Activated naive CD4-positive, alpha-beta T cell treated with anti-CD3 and anti-CD28 coated beads, Interleukin-2, amount 50 U/mL, for 24 hours (primary cell): ENCODE results near the gene TMEM205.
"Not testable (repeated sequence)": the region's sequence is repeated elsewhere in the genome, so short reads cannot be mapped to it uniquely, and the experiment has no call there.

Source experiments
- H3K27ac Mint-ChIP-seq: one replicate; pipeline ENCODE4 v1.8.0; 2021; ENCODE audit warnings: mild to moderate bottlenecking, mixed read lengths
- H3K27me3 Mint-ChIP-seq: one replicate; pipeline ENCODE4 v1.8.0; 2021; ENCODE audit warnings: mixed read lengths
- H3K36me3 Mint-ChIP-seq: one replicate; pipeline ENCODE4 v1.8.0; 2021; ENCODE audit warnings: mixed read lengths
- H3K4me1 Mint-ChIP-seq: one replicate; pipeline ENCODE4 v1.8.0; 2021; ENCODE audit warnings: mixed read lengths
- H3K4me3 Mint-ChIP-seq: one replicate; pipeline ENCODE4 v1.8.0; 2021; ENCODE audit warnings: mild to moderate bottlenecking, mixed read lengths
- H3K9me3 Mint-ChIP-seq: one replicate; pipeline ENCODE4 v1.8.0; 2021; ENCODE audit warnings: mixed read lengths

Gene TMEM205

DNA sequence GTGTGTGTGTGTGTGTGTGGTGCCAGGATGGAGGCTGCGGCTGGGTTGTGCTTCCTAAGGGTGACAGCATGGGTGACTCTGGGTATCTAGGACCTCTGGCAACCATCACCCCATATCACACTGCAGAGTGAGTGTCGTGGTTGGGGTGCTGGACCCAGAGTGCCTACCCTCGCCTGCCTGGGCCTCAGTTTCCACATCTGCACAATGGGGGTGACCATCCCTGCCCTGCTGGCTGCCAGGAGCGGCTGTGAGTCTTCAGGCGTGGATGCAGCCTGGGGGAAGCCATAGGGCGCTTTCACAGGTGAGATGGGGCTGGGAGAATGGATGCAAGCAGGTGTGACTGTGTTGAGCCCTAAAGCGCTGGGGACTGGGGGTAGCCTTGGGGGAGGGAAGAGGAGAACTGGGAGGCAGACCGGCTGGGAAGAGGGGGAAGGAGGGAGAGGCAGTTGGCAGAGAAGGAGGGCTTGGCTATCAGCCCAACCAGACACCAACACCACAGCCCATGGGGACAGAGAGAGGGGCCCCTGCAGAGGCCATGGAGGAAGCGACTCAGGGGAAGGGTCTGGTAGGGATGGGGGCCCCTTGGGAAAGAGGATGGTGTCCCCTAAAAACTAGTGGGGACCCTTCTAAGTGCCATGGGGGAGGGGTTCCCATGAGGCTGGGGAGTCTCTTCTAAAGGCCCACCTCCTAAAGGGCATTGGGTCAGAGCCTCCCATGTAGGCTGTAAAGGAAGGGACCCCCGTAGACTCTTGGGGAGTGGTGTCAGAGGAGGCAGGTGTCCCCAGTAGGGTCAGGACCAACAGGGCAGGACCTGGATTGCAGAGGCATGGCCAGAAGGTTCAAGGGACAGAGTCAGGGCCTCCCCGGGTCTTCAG lies 10.8 kb upstream of the TMEM205 start:
- no peaks in the 10 kb centered on the region for H3K27me3 Mint-ChIP-seq
- no peaks in the 10 kb centered on the region for H3K36me3 Mint-ChIP-seq
- peaks cover 10% of the 10 kb centered on the region for H3K4me1 Mint-ChIP-seq
- H3K9me3 Mint-ChIP-seq = no peaks in the 10 kb centered on the region
- no peak overlapping the region for H3K27ac Mint-ChIP-seq
- no peak overlapping the region for H3K4me3 Mint-ChIP-seq

DNA sequence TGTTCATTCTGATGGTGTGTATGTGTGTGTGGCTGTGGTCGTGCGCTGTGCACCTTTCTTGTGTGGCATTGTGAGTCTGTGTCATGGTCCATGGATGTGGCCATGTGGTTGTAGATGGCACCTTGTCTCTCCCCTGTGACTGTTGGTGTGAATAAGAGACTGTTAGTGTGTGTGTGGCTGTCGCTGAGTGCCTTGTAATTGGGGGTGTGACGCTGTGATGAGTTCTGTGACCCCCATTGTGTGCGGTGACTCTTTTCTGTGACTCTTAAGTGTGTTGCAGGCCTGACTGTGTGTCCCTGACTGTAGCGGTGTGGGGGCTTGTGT lies 10.0 kb upstream of the TMEM205 start:
- no peak overlapping the region for H3K27ac Mint-ChIP-seq
- H3K4me3 Mint-ChIP-seq = peak overlapping the region; percentile 77
- no peaks in the 10 kb centered on the region for H3K36me3 Mint-ChIP-seq
- H3K9me3 Mint-ChIP-seq = no peaks in the 10 kb centered on the region
- H3K27me3 Mint-ChIP-seq = no peaks in the 10 kb centered on the region
- H3K4me1 Mint-ChIP-seq = peaks cover 10% of the 10 kb centered on the region

DNA sequence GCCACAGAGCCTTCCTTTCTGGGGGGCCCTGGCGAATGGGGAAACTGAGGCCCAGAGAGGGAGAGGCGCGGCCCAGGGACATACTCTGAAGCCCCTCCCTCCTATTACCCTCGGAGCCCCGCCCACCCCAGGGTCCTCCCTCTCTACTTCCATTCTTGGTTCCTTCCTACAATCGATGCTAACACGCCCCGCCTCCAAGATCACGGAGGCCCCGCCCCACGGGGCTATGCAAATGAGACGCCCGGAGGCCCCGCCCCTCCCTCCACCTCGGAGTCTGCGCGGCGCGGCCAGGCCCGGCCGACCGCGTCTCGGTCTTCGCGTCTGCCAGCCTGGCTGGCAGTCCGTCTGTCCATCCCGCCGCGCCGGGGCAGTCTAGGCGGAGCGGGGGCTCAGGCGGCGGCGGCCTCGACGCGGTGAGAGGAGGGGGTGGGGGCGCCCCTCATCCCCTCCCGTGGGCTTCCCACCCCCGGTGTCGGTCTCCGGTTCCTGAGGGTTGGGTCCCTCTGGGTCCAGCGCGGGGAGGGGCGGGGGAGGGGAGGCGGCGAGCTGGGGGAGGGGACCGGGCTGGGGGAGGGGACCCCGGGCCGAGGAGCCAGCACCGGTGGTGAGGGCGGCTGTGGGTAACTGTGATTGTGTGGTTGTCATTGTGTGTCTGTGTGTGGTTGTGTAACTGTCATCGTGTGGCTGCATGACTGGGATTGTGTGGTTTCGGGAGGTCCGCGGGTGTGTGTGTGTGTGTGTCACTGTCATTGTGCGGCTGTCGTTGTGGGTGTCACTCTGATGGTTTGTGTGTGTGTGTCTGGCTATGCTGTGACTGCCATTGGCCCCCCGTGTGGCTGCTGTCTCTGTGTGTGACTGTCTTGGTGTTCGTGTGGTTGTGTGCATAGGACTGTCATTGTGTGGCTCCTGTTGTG lies 9.3 kb upstream of the TMEM205 start, which contains the start of gene PLPPR2:
PLPPR2 (plus strand) TSS at position 273 of the 914 bp plus-strand sequence. CDS start 2,242 bp downstream, outside the sequence.
- no peak within 1 kb of the TSS for H3K27ac Mint-ChIP-seq
- no peaks in the 10 kb centered on the region for H3K27me3 Mint-ChIP-seq
- no peaks in the 10 kb centered on the region for H3K36me3 Mint-ChIP-seq

DNA sequence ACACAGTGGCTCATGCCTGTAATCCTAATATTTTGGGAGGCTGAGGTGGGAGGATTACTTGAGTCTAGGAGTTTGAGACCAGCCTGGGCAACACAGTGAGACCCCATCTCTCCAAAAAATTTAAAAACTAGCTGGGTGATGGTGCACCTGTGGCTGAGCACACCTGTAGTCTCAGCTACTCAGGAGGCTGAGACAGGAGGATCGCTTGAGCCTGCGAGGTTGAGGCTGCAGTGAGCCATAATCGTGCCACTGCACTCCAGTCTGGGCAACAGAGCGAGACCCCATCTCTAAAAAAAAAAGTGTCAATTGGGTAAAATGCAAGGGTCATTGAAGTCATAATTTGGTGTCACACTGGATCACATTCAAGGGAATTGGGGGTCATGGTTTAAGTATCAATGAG lies 8.0 kb upstream of the TMEM205 start:
- not testable (repeated sequence) for H3K4me1 Mint-ChIP-seq, H3K4me3 Mint-ChIP-seq, H3K27ac Mint-ChIP-seq

More for the DNA sequence above, 9.3 kb upstream of the TMEM205 start, which contains the start of gene PLPPR2:
- Mint-ChIP-seq H3K4me3 (peak within 1 kb of the TSS; percentile 77), H3K9me3 (no peaks in the 10 kb centered on the region), H3K4me1 (peaks cover 10% of the 10 kb centered on the region)

DNA sequence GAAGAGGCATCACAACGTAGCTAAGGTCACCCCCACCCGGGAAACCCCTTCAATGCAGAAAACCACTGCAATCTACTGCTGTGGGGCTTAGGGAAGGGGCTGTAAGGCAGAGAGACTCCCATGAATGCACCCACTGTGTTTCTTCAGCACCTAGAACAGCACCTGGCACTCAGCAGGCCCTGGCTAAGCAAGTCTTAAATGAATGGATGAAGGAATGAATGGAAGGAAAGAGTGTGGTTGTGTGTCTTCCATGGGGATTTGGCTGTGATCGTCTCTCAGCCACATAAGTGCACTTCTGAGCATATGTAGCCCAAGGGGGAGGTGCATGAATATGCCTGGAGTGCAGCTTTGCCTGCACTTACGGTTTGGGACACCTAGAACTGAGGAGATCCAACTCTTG lies 3.1 kb upstream of the TMEM205 start:
- no peak overlapping the region for H3K27ac Mint-ChIP-seq
- no peaks in the 10 kb centered on the region for H3K27me3 Mint-ChIP-seq
- peaks cover 31% of the 10 kb centered on the region for H3K4me1 Mint-ChIP-seq
- no peaks in the 10 kb centered on the region for H3K9me3 Mint-ChIP-seq
- no peak overlapping the region for H3K4me3 Mint-ChIP-seq
- H3K36me3 Mint-ChIP-seq = peaks cover 2% of the 10 kb centered on the region

More for the DNA sequence above, 8.0 kb upstream of the TMEM205 start:
- not testable (repeated sequence) for H3K36me3 Mint-ChIP-seq, H3K9me3 Mint-ChIP-seq, H3K27me3 Mint-ChIP-seq

DNA sequence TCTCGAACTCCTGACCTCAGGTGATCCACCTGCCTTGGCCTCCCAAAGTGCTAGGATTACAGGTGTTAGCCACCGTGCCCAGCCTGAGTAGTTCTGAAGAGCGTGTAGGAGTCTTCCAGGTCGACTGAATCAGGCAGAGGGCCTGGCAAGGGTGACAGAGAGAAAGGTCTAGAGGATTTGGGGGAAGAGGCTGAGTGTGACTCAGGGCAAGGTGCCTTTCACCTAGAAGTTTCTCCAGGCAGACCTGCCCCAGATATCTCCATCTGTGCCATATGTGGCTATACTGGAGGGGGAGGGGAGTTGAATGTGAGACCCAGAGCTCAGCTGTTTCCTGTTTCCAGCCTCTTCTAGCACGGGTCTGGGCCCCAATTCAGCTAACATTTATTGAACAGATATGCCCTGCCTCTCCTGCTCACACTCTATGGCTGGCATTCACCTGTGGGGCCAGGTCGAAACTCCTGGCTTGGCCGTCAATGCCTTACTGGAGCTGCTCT lies 1.5 kb upstream of the TMEM205 start:
- H3K4me1 Mint-ChIP-seq = peaks cover 31% of the 10 kb centered on the region
- no peaks in the 10 kb centered on the region for H3K27me3 Mint-ChIP-seq
- H3K27ac Mint-ChIP-seq = peak overlapping the region; percentile 55
- peak overlapping the region; percentile 100 for H3K4me3 Mint-ChIP-seq
- peaks cover 2% of the 10 kb centered on the region for H3K36me3 Mint-ChIP-seq
- no peaks in the 10 kb centered on the region for H3K9me3 Mint-ChIP-seq

DNA sequence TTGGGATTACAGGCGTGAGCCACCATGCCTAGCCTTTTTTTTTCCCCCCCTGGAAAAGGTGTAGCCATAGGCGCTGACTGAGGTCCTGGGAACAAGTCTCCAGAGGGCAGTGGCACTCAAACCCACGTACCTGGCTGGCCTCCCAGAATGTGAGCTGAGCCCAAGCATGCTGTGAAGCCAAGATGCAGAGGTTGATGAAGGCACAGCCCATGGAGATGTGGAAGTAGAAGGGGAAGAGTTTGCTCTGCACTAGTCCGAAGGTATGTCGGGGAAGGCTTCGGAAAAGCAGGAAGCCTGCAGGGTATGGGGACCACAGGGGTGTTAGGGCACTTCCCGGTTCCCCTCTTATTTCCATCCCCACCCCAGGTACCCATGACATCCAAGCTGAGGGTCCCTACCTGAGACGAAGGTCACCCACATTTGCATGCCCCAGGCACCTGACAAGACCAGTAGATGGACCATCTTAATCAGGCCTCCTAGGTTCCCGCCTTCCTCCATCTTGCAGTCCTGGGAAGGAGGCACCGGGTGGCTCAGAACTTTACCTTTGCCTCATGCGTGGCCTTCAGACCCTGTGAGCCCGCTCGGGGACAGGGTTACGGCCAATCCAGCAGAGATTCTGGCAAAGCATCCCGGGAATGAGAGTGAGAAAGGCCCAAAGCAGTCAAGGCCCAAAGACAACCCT lies 805 bp downstream of the TMEM205 start:
- H3K27ac Mint-ChIP-seq = peak overlapping the region; percentile 99
- peak overlapping the region; percentile 100 for H3K4me3 Mint-ChIP-seq
- no peaks in the 10 kb centered on the region for H3K27me3 Mint-ChIP-seq
- peaks cover 31% of the 10 kb centered on the region for H3K4me1 Mint-ChIP-seq
- H3K9me3 Mint-ChIP-seq = no peaks in the 10 kb centered on the region
- peaks cover 2% of the 10 kb centered on the region for H3K36me3 Mint-ChIP-seq

DNA sequence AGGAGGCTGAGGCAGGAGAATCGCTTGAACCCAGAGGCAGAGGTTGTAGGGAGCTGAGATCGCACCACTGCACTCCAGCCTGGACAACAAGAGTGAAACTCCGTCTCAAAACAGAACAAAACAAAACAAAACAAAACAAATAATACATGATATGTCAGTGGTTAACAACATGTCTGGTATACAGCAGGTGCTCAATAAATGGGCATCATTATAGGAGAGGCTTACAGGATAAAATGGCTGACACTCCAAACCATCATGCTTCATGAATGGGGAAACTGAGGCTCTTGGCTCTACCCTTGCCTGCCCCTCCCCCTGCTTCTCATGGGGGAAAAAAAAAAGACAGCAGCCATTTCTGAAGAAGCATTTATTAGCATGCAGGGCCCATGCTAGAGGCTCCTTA lies 3.6 kb downstream of the TMEM205 start:
- H3K36me3 Mint-ChIP-seq = peaks cover 2% of the 10 kb centered on the region
- peaks cover 51% of the 10 kb centered on the region for H3K4me1 Mint-ChIP-seq
- no peak overlapping the region for H3K4me3 Mint-ChIP-seq

DNA sequence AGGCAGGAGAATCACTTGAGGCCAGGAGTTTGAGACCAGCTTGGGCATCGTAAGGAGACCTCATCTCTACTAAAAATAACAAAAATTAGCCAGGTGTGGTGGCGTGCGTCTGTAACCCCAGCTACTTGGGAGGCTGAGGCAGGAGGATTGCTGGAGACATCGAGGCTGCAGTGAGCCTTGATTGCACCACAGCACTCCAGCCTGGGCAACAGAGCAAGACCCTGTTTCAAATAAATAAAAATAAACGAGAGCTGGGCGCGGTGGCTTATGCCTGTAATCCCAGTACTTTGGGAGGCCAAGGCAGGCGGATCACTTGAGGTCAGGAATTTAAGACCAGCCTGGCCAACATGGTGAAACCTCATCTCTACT lies 6.0 kb downstream of the TMEM205 start:
- H3K36me3 Mint-ChIP-seq, H3K27ac Mint-ChIP-seq, H3K27me3 Mint-ChIP-seq, H3K9me3 Mint-ChIP-seq: not testable (repeated sequence)
- Mint-ChIP-seq H3K4me1 (peaks cover 33% of the 10 kb centered on the region), H3K4me3 (peak overlapping the region; percentile 64)

More for the DNA sequence above, 3.6 kb downstream of the TMEM205 start:
- Mint-ChIP-seq H3K9me3 (no peaks in the 10 kb centered on the region), H3K27me3 (no peaks in the 10 kb centered on the region), H3K27ac (no peak overlapping the region)

DNA sequence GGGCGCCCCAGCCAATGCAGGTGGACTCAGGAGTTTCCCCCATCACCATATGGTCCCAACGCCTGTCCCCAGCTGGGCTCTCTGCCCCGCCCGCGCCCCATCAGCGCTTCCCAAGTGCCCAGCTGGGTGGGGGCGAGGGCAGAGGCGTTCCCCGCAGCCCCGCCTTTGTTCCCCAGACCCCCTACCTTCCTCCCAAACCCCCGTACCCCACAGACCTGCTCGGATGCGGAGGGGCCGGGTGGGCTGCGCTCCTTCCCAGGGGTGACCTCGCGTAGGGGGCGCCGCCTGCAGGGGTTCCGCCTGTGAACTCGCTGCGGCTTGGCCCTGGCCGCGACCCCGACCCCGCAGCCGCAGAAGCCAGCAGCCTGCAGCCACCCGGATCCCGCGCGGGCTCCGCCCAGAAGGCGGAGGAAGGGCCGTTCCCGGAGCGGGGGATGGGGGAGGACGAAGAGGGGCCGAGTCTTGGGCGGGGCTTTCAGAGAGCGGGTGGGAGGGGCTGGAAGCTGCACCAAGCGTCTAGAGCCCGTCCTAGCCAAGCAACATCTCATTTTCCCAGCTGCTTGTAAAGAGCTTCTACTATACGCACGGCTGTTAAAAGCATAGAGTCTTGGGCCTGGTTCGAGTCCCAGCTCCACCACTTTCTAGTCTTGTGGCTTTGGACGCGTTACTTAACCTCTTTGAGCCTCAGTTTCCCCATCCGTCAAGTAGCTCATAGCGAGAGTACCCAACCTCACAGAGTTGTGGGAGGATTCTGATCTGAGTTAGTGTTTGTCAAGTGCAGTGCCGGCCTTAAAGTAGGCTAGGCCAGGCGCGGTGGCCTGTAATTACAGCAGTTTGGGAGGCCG lies 6.6 kb downstream of the TMEM205 start, which contains the start of gene RAB3D:
RAB3D (minus strand) TSS at position 404 of the 845 bp plus-strand sequence. CDS start 2,258 bp downstream, outside the sequence.
- Mint-ChIP-seq H3K4me3 (peak within 1 kb of the TSS; percentile 66), H3K4me1 (peaks cover 30% of the 10 kb centered on the region), H3K27ac (no peak within 1 kb of the TSS), H3K27me3 (no peaks in the 10 kb centered on the region), H3K9me3 (no peaks in the 10 kb centered on the region), H3K36me3 (peaks cover 7% of the 10 kb centered on the region)

DNA sequence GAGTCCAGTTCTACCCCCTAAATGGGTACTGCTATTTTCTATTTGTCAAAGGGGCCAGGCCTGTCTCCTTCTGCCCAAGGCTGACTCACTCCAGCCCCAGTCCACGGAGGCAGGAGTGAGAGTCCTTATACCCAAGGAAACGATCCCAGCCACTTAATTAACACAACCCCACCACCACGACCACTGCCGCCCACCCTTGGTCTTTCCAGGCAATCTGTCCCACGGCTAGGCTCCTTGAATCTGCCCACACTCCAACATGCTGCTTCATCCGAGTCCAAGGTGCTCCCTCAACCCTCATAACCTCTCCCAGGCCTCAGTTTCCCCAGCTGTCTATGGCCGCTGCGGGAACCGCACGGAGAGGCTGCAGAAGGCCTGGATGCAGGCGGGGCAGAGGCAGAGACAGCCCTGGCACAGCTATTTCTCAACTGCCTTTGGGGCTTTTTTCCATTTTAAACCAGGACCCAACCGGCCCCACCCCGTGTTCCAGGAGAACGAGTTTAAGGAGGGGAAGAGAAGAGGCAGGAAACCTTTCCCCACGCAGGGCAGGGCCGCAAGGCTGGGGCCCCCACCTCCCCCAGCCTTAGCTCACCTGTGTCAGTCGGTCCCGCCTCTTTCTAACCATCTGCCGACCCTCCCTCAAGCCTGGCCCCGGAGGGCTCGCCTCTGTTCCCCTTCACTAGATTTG lies 7.4 kb downstream of the TMEM205 start:
- H3K9me3 Mint-ChIP-seq = no peaks in the 10 kb centered on the region
- H3K27me3 Mint-ChIP-seq = no peaks in the 10 kb centered on the region
- peaks cover 7% of the 10 kb centered on the region for H3K36me3 Mint-ChIP-seq
- H3K4me1 Mint-ChIP-seq = peaks cover 27% of the 10 kb centered on the region
- H3K27ac Mint-ChIP-seq = no peak overlapping the region
- H3K4me3 Mint-ChIP-seq = peak overlapping the region; percentile 66

DNA sequence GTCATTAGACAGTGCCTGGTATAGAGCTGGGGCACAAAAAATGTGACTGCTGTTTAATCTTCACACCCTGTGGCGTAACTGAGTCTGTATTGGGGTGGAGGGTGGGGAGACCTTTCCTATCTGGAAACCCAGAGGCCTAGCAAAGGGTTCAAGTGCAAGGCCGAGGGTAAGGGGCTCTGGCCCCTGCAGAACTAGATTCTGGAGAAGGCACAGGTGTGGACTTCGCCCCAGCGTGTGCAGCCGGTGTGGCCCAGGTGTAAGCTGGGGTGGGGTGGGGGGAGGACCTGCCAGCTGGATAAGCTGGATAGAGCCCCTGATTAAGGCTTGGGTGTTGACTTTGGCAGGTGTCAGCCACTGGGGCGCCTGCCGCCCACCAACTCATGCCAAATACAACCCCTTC lies 7.9 kb downstream of the TMEM205 start:
- peaks cover 7% of the 10 kb centered on the region for H3K36me3 Mint-ChIP-seq
- no peaks in the 10 kb centered on the region for H3K9me3 Mint-ChIP-seq
- H3K27ac Mint-ChIP-seq = no peak overlapping the region
- H3K4me3 Mint-ChIP-seq = no peak overlapping the region
- H3K4me1 Mint-ChIP-seq = peaks cover 27% of the 10 kb centered on the region
- H3K27me3 Mint-ChIP-seq = no peaks in the 10 kb centered on the region

DNA sequence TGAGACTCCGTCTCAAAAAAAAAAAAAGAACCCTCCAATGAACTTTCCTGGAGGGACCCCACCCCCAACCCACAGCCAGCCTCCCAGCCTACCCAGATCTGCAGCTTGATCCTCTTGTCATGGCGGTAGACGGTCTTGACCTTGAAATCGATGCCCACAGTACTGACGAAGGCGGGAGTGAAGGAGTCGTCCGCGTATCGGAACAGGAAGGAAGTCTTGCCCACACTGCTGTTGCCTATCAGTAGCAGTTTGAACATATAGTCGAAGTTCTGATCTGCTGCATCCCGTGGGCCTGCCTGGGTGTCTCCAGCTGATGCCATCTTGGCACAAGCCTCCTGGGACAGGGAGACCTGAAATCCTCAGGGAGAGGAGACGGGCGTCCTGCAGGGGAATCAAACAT lies 9.0 kb downstream of the TMEM205 start:
- Mint-ChIP-seq H3K27ac (no peak overlapping the region), H3K4me1 (peaks cover 27% of the 10 kb centered on the region), H3K36me3 (peaks cover 8% of the 10 kb centered on the region), H3K4me3 (no peak overlapping the region), H3K27me3 (no peaks in the 10 kb centered on the region), H3K9me3 (no peaks in the 10 kb centered on the region)
